CD4-positive, alpha-beta T cell treated with Interleukin-12 subunit alpha and Interleukin-12 subunit beta, for 1 hour (primary cell): Measurements from ENCODE around the gene CHMP2A.
A peak's percentile ranks its signal among the peaks of the same experiment; 100 is the strongest.
"Not testable (repeated sequence)": the region's sequence is repeated elsewhere in the genome, so short reads cannot be mapped to it uniquely, and the experiment has no call there.

Experiments
- DNase-seq: peaks from one replicate; pipeline ENCODE4 v3.0.0-alpha.2; 2020

Gene CHMP2A

GRCh38 chr19:58554494-58555368 is at the start of gene CHMP2A:
Gene CHMP2A, minus strand, starts transcription at chr19:58555105. Its CDS starts 893 bp downstream, at chr19:58554212.
- DNase-seq, result peak; percentile 98

- no peak for DNase-seq
These were observed 31.3 kb upstream of the CHMP2A start for GRCh38 chr19:58586133-58586765.

- no peak for DNase-seq
These were observed 30.7 kb upstream of the CHMP2A start for GRCh38 chr19:58585442-58586132.

GRCh38 chr19:58584498-58585441 is 29.9 kb upstream of the CHMP2A start:
- DNase-seq, result no peak

- no peak for DNase-seq
These were observed 28.1 kb upstream of the CHMP2A start for GRCh38 chr19:58582985-58583384.

GRCh38 chr19:58581227-58582141 is 26.6 kb upstream of the CHMP2A start:
- DNase-seq, result peak; percentile 91

- DNase-seq, result no peak
These were observed 24.7 kb upstream of the CHMP2A start for GRCh38 chr19:58579473-58580142.

- no peak for DNase-seq
These were observed 23.4 kb upstream of the CHMP2A start for GRCh38 chr19:58578012-58578925.

- DNase-seq, result not testable (repeated sequence)
These were observed 22.7 kb upstream of the CHMP2A start for GRCh38 chr19:58577581-58577980.

- peak; percentile 85 for DNase-seq
These were observed 20.5 kb upstream of the CHMP2A start for GRCh38 chr19:58575183-58576041.

- no peak for DNase-seq
These were observed 18.8 kb upstream of the CHMP2A start for GRCh38 chr19:58573658-58574164.

GRCh38 chr19:58572818-58573657 is 18.1 kb upstream of the CHMP2A start, which contains the start of gene MZF1:
Gene MZF1, minus strand, starts transcription at chr19:58573335. Its CDS starts 1,946 bp downstream, at chr19:58571389.
- DNase-seq, result peak; percentile 100

GRCh38 chr19:58572026-58572817 is 17.3 kb upstream of the CHMP2A start:
- no peak for DNase-seq

GRCh38 chr19:58571575-58571947 is 16.7 kb upstream of the CHMP2A start:
- DNase-seq, result no peak

- DNase-seq, result no peak
These were observed 16.1 kb upstream of the CHMP2A start for GRCh38 chr19:58570770-58571574.
